Femur (tissue), 1 donor: ENCODE data around the gene ABI2.
"Not testable (repeated sequence)": the region's sequence is repeated elsewhere in the genome, so short reads cannot be mapped to it uniquely, and the experiment has no call there.

Source experiments
- DNase-seq: peaks from one replicate; pipeline ENCODE4 v3.0.0-alpha.2; 2017

ABI2 gene

GRCh38 chr2:203327901-203328759, at the start of gene ABI2:
Gene ABI2, plus strand, starts transcription at chr2:203328394. Its CDS starts 121 bp downstream, at chr2:203328515.
- DNase-seq = peak; percentile 93

GRCh38 chr2:203279288-203279687, 48.9 kb upstream of the ABI2 start:
- no peak for DNase-seq

- DNase-seq = no peak
Measured at GRCh38 chr2:203280428-203281064, 47.6 kb upstream of the ABI2 start.

GRCh38 chr2:203282101-203282500, 46.1 kb upstream of the ABI2 start:
- DNase-seq = no peak

- DNase-seq = no peak
Measured at GRCh38 chr2:203286532-203286931, 41.7 kb upstream of the ABI2 start.

- no peak for DNase-seq
Measured at GRCh38 chr2:203301667-203302066, 26.5 kb upstream of the ABI2 start.

- not testable (repeated sequence) for DNase-seq
Measured at GRCh38 chr2:203302586-203302985, 25.6 kb upstream of the ABI2 start.

- no peak for DNase-seq
Measured at GRCh38 chr2:203310688-203311436, 17.3 kb upstream of the ABI2 start.

GRCh38 chr2:203326356-203326755, 1.8 kb upstream of the ABI2 start:
- DNase-seq = no peak

GRCh38 chr2:203327582-203327900, 653 bp upstream of the ABI2 start:
- DNase-seq = no peak

GRCh38 chr2:203328760-203329540, 756 bp downstream of the ABI2 start:
- DNase-seq = peak; percentile 65

GRCh38 chr2:203330434-203330833, 2.2 kb downstream of the ABI2 start:
- DNase-seq = no peak

GRCh38 chr2:203338322-203338721, 10.1 kb downstream of the ABI2 start:
- DNase-seq = no peak

GRCh38 chr2:203340791-203341487, 12.7 kb downstream of the ABI2 start:
- DNase-seq = no peak

- no peak for DNase-seq
Measured at GRCh38 chr2:203341741-203342310, 13.6 kb downstream of the ABI2 start.

GRCh38 chr2:203342374-203342773, 14.2 kb downstream of the ABI2 start:
- not testable (repeated sequence) for DNase-seq

- no peak for DNase-seq
Measured at GRCh38 chr2:203344667-203345066, 16.5 kb downstream of the ABI2 start.

GRCh38 chr2:203346612-203347011, 18.4 kb downstream of the ABI2 start:
- no peak for DNase-seq

GRCh38 chr2:203347375-203347774, 19.2 kb downstream of the ABI2 start:
- no peak for DNase-seq

GRCh38 chr2:203352604-203353255, 24.5 kb downstream of the ABI2 start:
- DNase-seq = no peak

- DNase-seq = no peak
Measured at GRCh38 chr2:203354966-203355365, 26.8 kb downstream of the ABI2 start.
